Bronchus fibroblast of lung (primary cell): ENCODE data around the gene PLPP3. TPM values are rescaled to one million over a fixed set of nuclear protein-coding genes. Genes with fewer than 3 reads are reported as not detected.

ENCODE experiments used
- total RNA-seq: library from RNA; depleted of rRNA; stranded (reverse); fragments of >200 nt; gene quantifications from 2 replicates; pipeline ENCODE4 v1.2.3, GENCODE V29; 2015

Gene PLPP3
- 29.3 and 35.5 TPM in 2 replicates for total RNA-seq

GRCh38 chr1:56578963-56579875 lies at the start of gene PLPP3:
TSS of gene PLPP3 (minus strand) at chr1:56579563. CDS start at chr1:56579016, 547 bp downstream.

Other genes with a start within 250 kb of the PLPP3 start
- gene PRKAA2, start 65.8 kb upstream of the PLPP3 start, total RNA-seq: 1.2 TPM in 2 replicates
- gene FYB2, start 239.8 kb upstream of the PLPP3 start, total RNA-seq: not detected in 2 replicates